ENCODE measurements around the gene EFHD2. TPM values are rescaled to one million over a fixed set of nuclear protein-coding genes. Genes with fewer than 3 reads are reported as not detected.
"Not testable (repeated sequence)": the region's sequence is repeated elsewhere in the genome, so short reads cannot be mapped to it uniquely, and the experiment has no call there.

The EFHD2 gene
- total RNA-seq, 1 experiment from 2014 or later, result 129 TPM

- BruUV-seq (replicated peaks); H2AFZ ChIP-seq; H3K27ac ChIP-seq; DNase-seq; H3K27me3 ChIP-seq (ENCODE audit: insufficient read depth, low read depth); H3K4me1 ChIP-seq (replicated peaks; ENCODE audit: insufficient read depth); H3K4me2 ChIP-seq; H3K79me2 ChIP-seq (ENCODE audit: low read depth); H3K36me3 ChIP-seq (ENCODE audit: low read depth); H4K20me1 ChIP-seq (ENCODE audit: insufficient read depth); H3K4me3 ChIP-seq; H3K9me3 ChIP-seq (ENCODE audit: insufficient read depth, low read depth); H3F3A ChIP-seq (ENCODE audit: insufficient read depth, low read depth); POLR2A ChIA-PET (ENCODE audit: unreplicated experiment); intact Hi-C loops (cut with micrococcal nuclease; ENCODE audit: unreplicated experiment); CTCF ChIA-PET; H3K9me2 ChIP-seq (ENCODE audit: insufficient read depth): not testable (repeated sequence)
These were observed 61.4 kb downstream of the EFHD2 start for GRCh38 chr1:15471067-15471466.

- H4K20me1 ChIP-seq (ENCODE audit: insufficient read depth); BruUV-seq (replicated peaks); intact Hi-C loops (cut with micrococcal nuclease; ENCODE audit: unreplicated experiment); H3K79me2 ChIP-seq (ENCODE audit: low read depth); POLR2A ChIA-PET (ENCODE audit: unreplicated experiment); H3F3A ChIP-seq (ENCODE audit: insufficient read depth, low read depth); H3K4me2 ChIP-seq; H3K27ac ChIP-seq; H3K27me3 ChIP-seq (ENCODE audit: insufficient read depth, low read depth); CTCF ChIA-PET; H3K36me3 ChIP-seq (ENCODE audit: low read depth); H3K9me3 ChIP-seq (ENCODE audit: insufficient read depth, low read depth); H3K4me1 ChIP-seq (replicated peaks; ENCODE audit: insufficient read depth); H3K9me2 ChIP-seq (ENCODE audit: insufficient read depth); DNase-seq; H2AFZ ChIP-seq; H3K4me3 ChIP-seq: not testable (repeated sequence)
These were observed 62.0 kb downstream of the EFHD2 start for GRCh38 chr1:15471723-15472122.

GRCh38 chr1:15472587-15472986, 62.9 kb downstream of the EFHD2 start:
- DNase-seq, result no peak
- Histone ChIP-seq H3F3A (ENCODE audit: insufficient read depth, low read depth) (no peaks in the 10 kb centered on the region), H3K9me2 (ENCODE audit: insufficient read depth) (no peaks in the 10 kb centered on the region), H4K20me1 (ENCODE audit: insufficient read depth) (no peaks in the 10 kb centered on the region), H3K4me2 (no peak overlapping the region), H3K4me1 (replicated peaks; ENCODE audit: insufficient read depth) (no peaks in the 10 kb centered on the region), H3K9me3 (ENCODE audit: insufficient read depth, low read depth) (no peaks in the 10 kb centered on the region), H3K4me3 (no peak overlapping the region), H3K27ac (no peak overlapping the region), H3K36me3 (ENCODE audit: low read depth) (no peaks in the 10 kb centered on the region), H2AFZ (no peak overlapping the region), H3K79me2 (ENCODE audit: low read depth) (no peaks in the 10 kb centered on the region), H3K27me3 (ENCODE audit: insufficient read depth, low read depth) (no peaks in the 10 kb centered on the region)
- TF ChIP-seq, protein P1, sequence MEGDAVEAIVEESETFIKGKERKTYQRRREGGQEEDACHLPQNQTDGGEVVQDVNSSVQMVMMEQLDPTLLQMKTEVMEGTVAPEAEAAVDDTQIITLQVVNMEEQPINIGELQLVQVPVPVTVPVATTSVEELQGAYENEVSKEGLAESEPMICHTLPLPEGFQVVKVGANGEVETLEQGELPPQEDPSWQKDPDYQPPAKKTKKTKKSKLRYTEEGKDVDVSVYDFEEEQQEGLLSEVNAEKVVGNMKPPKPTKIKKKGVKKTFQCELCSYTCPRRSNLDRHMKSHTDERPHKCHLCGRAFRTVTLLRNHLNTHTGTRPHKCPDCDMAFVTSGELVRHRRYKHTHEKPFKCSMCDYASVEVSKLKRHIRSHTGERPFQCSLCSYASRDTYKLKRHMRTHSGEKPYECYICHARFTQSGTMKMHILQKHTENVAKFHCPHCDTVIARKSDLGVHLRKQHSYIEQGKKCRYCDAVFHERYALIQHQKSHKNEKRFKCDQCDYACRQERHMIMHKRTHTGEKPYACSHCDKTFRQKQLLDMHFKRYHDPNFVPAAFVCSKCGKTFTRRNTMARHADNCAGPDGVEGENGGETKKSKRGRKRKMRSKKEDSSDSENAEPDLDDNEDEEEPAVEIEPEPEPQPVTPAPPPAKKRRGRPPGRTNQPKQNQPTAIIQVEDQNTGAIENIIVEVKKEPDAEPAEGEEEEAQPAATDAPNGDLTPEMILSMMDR (conservative IDR thresholded peaks at IDR 0.05), result no peak
- no peak for TF ChIP-seq EZH2 (IDR thresholded peaks at IDR 0.05; ENCODE audit: low read depth)
- CTCF ChIA-PET, result no interaction called here
- no TSS peak for BruUV-seq (replicated peaks)
- POLR2A ChIA-PET (ENCODE audit: unreplicated experiment), result no interaction called here
- intact Hi-C loops (cut with micrococcal nuclease; ENCODE audit: unreplicated experiment), result no loop called here

DNA sequence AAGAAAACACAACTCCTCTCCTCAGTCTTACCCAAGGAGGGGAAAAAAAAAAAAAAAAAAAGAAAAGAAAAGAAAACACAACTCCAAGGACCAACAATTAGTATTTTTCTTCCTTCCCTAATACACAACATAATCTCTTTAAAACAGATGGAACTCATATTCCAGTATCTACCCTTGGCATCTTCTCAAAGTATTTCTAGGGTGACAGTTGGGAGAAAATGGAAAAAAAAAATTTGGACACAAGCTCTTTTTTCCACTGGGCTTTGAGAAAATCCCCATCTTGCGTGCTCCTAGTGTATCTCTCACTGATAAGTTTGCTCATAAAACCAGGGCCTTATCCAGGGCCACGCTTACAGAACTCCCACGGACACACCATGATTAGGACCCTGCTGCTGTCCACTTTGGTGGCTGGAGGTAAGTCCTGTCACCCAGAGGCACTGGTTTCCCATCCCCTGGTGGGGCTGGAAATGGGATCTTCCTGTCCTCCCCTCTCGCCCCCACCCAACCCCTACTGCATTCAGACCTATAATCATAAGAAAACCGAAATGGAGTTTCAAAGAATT, 66.1 kb downstream of the EFHD2 start, which contains the start of gene CELA2B:
Gene CELA2B, plus strand, starts transcription at position 353 of the 563 bp plus-strand sequence. Its CDS starts 22 bp downstream, at position 375.
- H3K27me3 ChIP-seq (ENCODE audit: insufficient read depth, low read depth), result no peaks in the 10 kb centered on the region
- no peaks in the 10 kb centered on the region for H3K9me3 ChIP-seq (ENCODE audit: insufficient read depth, low read depth)
- H3K36me3 ChIP-seq (ENCODE audit: low read depth), result no peaks in the 10 kb centered on the region
- no TSS peak for BruUV-seq (replicated peaks)
- intact Hi-C loops (cut with micrococcal nuclease; ENCODE audit: unreplicated experiment), result no loop called here
- no peaks in the 10 kb centered on the region for H3K9me2 ChIP-seq (ENCODE audit: insufficient read depth)
- TF ChIP-seq EZH2 (IDR thresholded peaks at IDR 0.05; ENCODE audit: low read depth), result no peak
- TF ChIP-seq, protein P1 (conservative IDR thresholded peaks at IDR 0.05), result no peak
- H3K4me2 ChIP-seq, result no peak within 1 kb of the TSS
- no peaks in the 10 kb centered on the region for H3F3A ChIP-seq (ENCODE audit: insufficient read depth, low read depth)
- no peaks in the 10 kb centered on the region for H3K79me2 ChIP-seq (ENCODE audit: low read depth)
- H3K4me3 ChIP-seq, result no peak within 1 kb of the TSS
- H2AFZ ChIP-seq, result no peak within 1 kb of the TSS
- H3K27ac ChIP-seq, result no peak within 1 kb of the TSS
- no peaks in the 10 kb centered on the region for H4K20me1 ChIP-seq (ENCODE audit: insufficient read depth)
- CTCF ChIA-PET, result no interaction called here
- no peak for DNase-seq
- H3K4me1 ChIP-seq (replicated peaks; ENCODE audit: insufficient read depth), result no peaks in the 10 kb centered on the region
- POLR2A ChIA-PET (ENCODE audit: unreplicated experiment), result no interaction called here

Measured in PC-9 (cell line).